Activated CD8-positive, alpha-beta memory T cell treated with anti-CD3 and anti-CD28 coated beads for 36 hours (primary cell): ENCODE data around the gene DMBX1. TPM values are rescaled to one million over a fixed set of nuclear protein-coding genes. Genes with fewer than 3 reads are reported as not detected.

Experiments used
- CTCF ChIA-PET: fragments of 350-600 bp; sonication (Branson Sonifier 250); formaldehyde crosslinking; loops from one replicate; lab custom pipeline; 2021; ENCODE audit warnings: antibody characterized with exemption; lab: Charles Lee
- POLR2A ChIA-PET: fragments of 350-600 bp; sonication (Branson Sonifier 250); formaldehyde crosslinking; loops from one replicate; lab custom pipeline; 2021; ENCODE audit warnings: antibody characterized with exemption; lab: Charles Lee
- total RNA-seq, 2 experiments: library from RNA; stranded (reverse); gene quantifications; one replicate each; pipeline ENCODE4 v1.2.3, GENCODE V29; 2021

The DMBX1 gene
- total RNA-seq, 2 experiments from 2014 or later: not detected

GRCh38 chr1:46456411-46456963 lies 33.1 kb upstream of the DMBX1 start:
- POLR2A ChIA-PET: no interaction called here
- CTCF ChIA-PET: interaction anchor here (1.2 kb wide), 1 partner anchor 20 kb away, joined by 3 read pairs; no protein-coding TSS in a partner anchor

GRCh38 chr1:46457178-46457577 lies 32.5 kb upstream of the DMBX1 start:
- ChIA-PET CTCF (interaction anchor here (1.2 kb wide), 1 partner anchor 20 kb away, joined by 3 read pairs; no protein-coding TSS in a partner anchor), POLR2A (no interaction called here)

- ChIA-PET CTCF (interaction anchor here (1.1 to 1.3 kb wide), 2 partner anchors 11 to 90 kb away, joined by 3 to 4 read pairs; no protein-coding TSS in a partner anchor), POLR2A (no interaction called here)
These were observed 31.4 kb upstream of the DMBX1 start for GRCh38 chr1:46458190-46458589.

- ChIA-PET POLR2A (no interaction called here), CTCF (interaction anchor here (1.1 to 1.3 kb wide), 2 partner anchors 12 to 89 kb away, joined by 3 to 4 read pairs; no protein-coding TSS in a partner anchor)
These were observed 30.8 kb upstream of the DMBX1 start for GRCh38 chr1:46458846-46459245.

GRCh38 chr1:46459315-46459714 lies 30.3 kb upstream of the DMBX1 start:
- POLR2A ChIA-PET: no interaction called here
- CTCF ChIA-PET: interaction anchor here (1.3 kb wide), 1 partner anchor 12 kb away, joined by 4 read pairs; no protein-coding TSS in a partner anchor

GRCh38 chr1:46461017-46461808 lies 28.4 kb upstream of the DMBX1 start:
- ChIA-PET CTCF (no interaction called here), POLR2A (no interaction called here)

- ChIA-PET POLR2A (no interaction called here), CTCF (no interaction called here)
These were observed 27.7 kb upstream of the DMBX1 start for GRCh38 chr1:46461809-46462448.

GRCh38 chr1:46464013-46464548 lies 25.6 kb upstream of the DMBX1 start:
- CTCF ChIA-PET: interaction anchor here (1.4 kb wide), 1 partner anchor 14 kb away, joined by 3 read pairs; no protein-coding TSS in a partner anchor
- POLR2A ChIA-PET: no interaction called here

GRCh38 chr1:46464915-46465314 lies 24.7 kb upstream of the DMBX1 start:
- CTCF ChIA-PET: interaction anchor here (0.6 to 1.4 kb wide), 2 partner anchors 13 to 44 kb away, joined by 3 read pairs; no protein-coding TSS in a partner anchor
- POLR2A ChIA-PET: no interaction called here

- ChIA-PET POLR2A (no interaction called here), CTCF (interaction anchor here (1.0 kb wide), 1 partner anchor 24 kb away, joined by 3 read pairs; no protein-coding TSS in a partner anchor)
These were observed 23.6 kb upstream of the DMBX1 start for GRCh38 chr1:46465981-46466476.

GRCh38 chr1:46466477-46467182 lies 23.0 kb upstream of the DMBX1 start:
- ChIA-PET POLR2A (no interaction called here), CTCF (interaction anchor here (0.7 to 1.0 kb wide), 2 partner anchors 11 to 24 kb away, joined by 3 read pairs; no protein-coding TSS in a partner anchor)

- ChIA-PET POLR2A (no interaction called here), CTCF (interaction anchor here (0.7 kb wide), 1 partner anchor 11 kb away, joined by 3 read pairs; no protein-coding TSS in a partner anchor)
These were observed 22.5 kb upstream of the DMBX1 start for GRCh38 chr1:46467183-46467504.

GRCh38 chr1:46469881-46470280 lies 19.8 kb upstream of the DMBX1 start:
- POLR2A ChIA-PET: no interaction called here
- CTCF ChIA-PET: no interaction called here

- CTCF ChIA-PET: interaction anchor here (1.0 kb wide), 1 partner anchor 25 kb away, joined by 4 read pairs; no protein-coding TSS in a partner anchor
- POLR2A ChIA-PET: no interaction called here
These were observed 17.7 kb upstream of the DMBX1 start for GRCh38 chr1:46471848-46472492.

GRCh38 chr1:46472498-46473181 lies 17.0 kb upstream of the DMBX1 start:
- ChIA-PET CTCF (interaction anchor here (1.0 kb wide), 2 partner anchors 26 to 55 kb away, joined by 3 to 4 read pairs; no protein-coding TSS in a partner anchor), POLR2A (no interaction called here)

GRCh38 chr1:46473991-46474390 lies 15.6 kb upstream of the DMBX1 start:
- CTCF ChIA-PET: interaction anchor here (1.3 to 5.0 kb wide), 2 partner anchors 55 to 59 kb away, joined by 3 to 48 read pairs; no protein-coding TSS in a partner anchor
- POLR2A ChIA-PET: no interaction called here

- CTCF ChIA-PET: interaction anchor here (1.3 to 5.0 kb wide), 2 partner anchors 55 to 58 kb away, joined by 3 to 48 read pairs; no protein-coding TSS in a partner anchor
- POLR2A ChIA-PET: no interaction called here
These were observed 15.1 kb upstream of the DMBX1 start for GRCh38 chr1:46474570-46474969.
